Stimulated activated CD8-positive, alpha-beta memory T cell treated with anti-CD3 and anti-CD28 coated beads, Interleukin-4, amount 100 ng/mL, for 24 hours (primary cell): Measurements from ENCODE around the gene IRAK1.
A peak's percentile ranks its signal among the peaks of the same experiment; 100 is the strongest.

Source experiments
- DNase-seq: peaks from one replicate; pipeline ENCODE4 v3.0.0-alpha.2; 2020; ENCODE audit warnings: low read depth

Gene IRAK1

DNA sequence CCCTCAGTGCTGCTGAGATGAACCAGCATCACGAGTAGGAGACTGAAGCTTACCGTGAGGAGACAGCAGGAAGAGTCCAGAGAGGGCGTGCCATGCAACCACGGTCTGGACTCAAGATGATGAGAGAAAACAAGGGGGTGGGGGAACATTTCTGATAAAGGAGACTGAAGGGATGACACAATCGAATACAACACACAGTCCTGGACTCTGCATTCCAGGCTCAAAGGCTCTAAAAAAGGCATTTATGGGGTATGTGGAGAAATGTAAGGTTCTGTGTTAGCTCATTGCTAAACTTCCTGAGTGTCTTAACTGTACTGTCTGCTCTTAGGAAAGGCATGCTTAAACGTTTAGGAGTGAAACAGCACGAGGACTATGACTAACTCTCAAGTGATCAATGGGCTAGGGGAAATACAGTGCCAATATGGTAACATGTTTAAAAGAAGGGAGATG is 20.6 kb upstream of the IRAK1 start:
- DNase-seq, result no peak

DNA sequence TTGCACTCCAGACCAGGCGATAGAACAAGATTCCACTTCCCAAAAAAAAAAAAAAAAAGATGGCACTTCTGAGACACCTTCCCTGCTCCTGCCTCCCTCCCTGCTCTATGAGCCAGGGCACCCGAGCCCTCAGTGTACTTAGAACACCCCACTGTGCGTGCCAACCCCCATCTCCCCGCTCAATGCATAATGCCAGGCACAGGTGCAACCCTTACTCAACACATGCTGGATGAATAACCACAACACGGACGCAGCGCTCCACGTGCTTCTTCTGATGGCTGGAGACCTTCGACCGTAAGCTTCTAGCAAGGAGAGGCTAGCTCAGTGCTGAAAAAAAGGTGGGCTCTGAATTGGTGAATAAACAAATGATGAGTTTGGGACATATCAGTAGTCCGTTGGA is 19.9 kb upstream of the IRAK1 start:
- DNase-seq, result no peak

DNA sequence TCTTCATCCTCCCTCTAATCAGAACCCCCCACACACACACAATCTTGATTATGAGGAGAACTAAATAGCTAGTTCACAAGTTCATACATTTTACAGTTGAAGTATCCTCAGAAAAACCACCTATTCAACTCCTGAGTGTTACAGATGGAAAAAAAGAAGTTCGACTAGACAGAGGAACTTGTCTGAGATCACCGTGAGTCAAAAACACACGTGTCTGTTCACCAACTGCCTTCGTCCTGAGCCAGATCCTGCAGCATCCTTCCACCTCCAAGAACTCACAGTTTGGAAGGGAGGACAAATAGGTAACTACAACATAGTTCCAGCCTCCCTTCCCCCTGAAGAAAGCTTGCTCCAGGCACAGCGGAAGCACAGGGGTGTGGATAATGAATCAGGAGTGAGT is 19.0 kb upstream of the IRAK1 start:
- no peak for DNase-seq

DNA sequence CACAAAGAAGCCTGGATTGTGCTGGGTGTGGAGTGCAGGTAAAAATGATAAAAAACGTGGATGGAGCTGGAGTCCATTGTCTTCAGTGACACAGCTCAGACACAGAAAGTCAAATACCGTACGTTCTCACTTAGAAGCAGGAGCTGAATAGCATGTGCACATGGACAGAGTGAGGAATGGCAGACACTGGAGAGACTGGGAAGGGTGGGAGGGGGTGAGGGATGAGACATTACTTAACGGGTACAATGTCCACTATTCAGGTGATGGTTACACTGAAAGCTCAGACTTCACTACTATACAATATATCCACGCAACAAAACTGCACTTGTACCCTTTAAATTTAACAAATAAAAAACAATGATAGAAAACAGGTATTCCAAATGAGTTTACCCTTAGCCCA is 18.1 kb upstream of the IRAK1 start:
- DNase-seq, result no peak

DNA sequence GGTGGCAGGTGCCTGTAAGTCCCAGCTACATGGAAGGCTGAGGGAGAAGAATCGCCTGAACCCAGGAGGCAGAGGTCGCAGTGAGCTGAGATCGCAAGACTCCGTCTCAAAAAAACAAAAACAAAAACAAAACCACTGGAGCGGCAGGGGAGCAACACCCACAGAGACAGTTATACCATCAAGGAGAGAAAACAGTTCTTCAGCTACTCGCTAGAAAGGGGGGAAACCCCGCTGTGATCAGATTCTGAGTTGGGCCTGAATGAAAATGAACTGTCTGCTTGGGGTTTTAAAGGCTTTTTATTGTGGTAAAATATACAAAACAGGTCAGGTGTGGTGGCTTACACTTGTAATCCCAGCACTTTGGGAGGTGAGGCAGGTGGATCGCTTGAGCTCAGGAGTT is 16.8 kb upstream of the IRAK1 start:
- DNase-seq, result no peak

DNA sequence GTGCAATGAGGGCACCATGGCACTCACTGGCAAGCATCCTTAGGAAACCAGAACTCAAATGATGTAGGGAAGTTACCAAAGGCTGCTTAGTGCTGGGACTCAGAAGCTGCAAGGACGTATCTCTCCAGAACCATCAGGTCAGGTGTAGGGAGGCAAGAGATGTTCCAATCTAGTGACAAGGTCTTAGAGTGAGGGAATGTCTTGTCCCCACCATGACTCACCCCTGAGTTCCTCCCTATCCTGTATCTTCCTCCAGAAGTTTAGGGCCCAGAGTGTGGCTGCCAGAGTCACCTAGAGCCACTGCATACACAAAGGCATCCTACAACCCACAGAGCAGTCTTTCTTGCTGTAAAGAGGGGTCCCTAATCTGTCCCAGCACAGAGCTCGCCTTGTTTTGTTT is 14.1 kb upstream of the IRAK1 start:
- DNase-seq, result no peak

DNA sequence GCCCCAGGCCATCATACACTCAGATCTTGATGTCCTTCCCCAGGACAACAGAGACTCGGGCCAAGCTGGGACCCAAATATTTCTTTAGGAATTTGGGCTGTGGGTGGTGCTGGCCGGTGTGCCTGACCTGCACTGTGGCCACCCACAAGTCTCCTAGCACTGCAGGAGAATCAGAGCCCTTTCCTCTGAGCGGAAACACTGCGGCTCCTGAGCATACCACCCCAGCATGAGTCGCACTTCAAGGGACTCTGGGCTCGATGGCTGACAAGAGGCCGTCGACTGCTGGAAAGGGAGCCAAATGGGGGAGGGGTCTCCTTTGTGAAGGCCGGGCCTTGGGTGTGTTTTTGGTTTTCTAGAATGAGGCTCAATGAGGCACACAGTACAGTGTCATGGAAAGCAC is 13.0 kb upstream of the IRAK1 start:
- no peak for DNase-seq

DNA sequence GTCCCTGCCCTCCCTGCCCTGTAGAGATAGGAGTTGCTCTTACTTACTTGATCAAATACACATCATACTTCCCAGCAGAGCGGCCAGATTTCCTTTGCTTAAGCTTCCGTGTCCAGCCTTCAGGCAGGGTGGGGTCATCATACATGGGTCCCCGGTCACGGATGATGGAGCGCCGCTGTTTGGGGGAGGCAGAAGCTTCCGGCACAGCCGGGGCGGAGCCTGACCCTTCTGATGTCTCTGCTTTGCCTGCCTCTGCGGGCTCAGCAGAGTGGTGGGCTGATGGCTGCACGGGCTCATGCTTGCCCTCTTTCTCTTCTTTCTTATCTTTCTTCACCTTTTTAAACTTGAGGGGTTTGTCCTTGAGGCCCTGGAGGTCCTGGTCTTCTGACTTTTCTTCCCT is 12.5 kb upstream of the IRAK1 start:
- DNase-seq, result no peak

DNA sequence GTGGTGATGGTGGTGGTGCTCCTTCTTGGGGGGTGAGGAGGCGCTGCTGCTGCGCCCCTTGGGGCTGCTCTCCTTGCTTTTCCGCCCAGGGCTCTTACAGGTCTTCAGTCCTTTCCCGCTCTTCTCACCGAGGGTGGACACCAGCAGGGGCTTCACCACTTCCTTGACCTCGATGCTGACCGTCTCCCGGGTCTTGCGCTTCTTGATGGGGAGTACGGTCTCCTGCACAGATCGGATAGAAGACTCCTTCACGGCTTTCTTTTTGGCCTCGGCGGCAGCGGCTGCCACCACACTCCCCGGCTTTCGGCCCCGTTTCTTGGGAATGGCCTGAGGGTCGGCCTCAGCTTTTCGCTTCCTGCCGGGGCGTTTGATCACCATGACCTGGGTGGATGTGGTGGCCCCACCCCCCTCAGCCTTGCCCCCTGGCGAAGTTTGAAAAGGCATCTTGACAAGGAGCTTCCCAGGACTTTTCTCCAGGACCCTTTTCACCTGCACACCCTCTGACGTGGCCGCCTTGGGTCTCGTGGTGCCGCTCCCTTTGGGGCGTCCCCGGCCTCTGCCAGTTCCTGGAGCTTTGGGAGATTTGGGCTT is 11.1 kb upstream of the IRAK1 start:
- no peak for DNase-seq

DNA sequence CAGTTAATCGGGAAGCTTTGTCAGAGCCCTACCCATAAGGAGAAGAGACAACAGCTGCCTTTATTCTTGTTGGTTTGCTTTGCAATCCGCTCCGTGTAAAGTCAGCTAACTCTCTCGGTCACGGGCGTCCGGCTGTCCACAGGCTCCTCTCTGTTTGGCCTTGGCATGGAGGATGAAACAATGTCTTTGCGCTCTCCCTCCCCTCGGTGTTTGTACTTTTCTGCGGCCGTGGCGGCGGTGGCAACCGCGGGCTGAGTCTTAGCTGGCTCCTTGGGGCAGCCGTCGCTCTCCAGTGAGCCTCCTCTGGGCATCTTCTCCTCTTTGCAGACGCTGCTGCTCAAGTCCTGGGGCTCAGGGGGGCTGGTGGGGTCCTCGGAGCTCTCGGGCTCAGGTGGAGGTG is 10.6 kb upstream of the IRAK1 start:
- no peak for DNase-seq

DNA sequence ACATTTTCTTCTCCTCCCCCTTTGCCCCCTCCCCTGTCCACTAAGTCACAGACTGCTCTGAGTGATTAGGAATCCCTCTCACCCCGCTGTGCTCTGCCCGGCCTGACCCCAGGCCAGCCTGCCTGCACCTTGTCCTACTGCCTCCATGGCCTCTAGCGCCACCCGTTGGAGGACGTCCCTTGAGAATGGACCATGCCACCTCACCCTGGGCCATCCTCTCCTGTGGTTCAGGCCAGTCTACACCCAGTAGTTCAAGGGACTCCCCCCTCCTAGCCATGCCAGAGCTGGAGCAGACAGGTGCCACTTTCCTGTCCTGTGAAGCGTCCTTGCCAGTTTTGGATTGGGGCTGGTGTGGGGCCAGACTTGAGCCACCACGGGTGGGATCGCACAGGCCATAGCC is 9.7 kb upstream of the IRAK1 start:
- no peak for DNase-seq

DNA sequence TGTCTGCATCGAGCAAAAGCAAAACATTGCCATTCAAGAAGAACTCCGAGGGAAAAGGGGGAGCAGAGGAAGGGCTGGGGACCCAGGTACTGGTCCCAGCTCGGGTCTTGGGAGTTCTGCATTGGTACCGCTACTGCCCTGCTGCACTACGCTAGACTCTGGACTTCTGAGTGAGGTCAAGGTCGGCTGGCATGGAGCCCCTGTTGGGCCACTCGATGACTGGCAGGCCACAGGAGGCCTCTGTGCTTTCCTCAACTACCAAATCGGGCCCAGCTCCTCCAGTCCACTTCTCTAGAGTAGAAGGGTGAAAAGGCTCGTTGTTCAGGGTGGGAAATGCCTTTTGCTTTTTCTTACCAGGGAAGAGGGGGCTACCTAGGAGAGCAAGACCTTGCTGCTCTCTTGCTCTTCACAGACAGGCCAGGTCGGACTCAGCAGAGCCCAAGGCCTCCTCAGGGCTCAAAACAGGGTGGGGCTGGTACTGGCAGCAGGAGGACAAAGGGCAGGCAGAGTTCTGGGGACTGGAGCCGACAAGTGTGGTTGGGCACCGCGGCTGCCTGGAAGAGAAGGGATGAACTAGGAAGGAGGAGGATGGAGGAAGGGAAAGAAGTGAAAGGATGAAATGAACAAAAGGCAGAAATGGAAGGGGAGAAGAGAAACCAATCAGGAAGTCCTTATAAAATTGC is 8.9 kb upstream of the IRAK1 start:
- no peak for DNase-seq

DNA sequence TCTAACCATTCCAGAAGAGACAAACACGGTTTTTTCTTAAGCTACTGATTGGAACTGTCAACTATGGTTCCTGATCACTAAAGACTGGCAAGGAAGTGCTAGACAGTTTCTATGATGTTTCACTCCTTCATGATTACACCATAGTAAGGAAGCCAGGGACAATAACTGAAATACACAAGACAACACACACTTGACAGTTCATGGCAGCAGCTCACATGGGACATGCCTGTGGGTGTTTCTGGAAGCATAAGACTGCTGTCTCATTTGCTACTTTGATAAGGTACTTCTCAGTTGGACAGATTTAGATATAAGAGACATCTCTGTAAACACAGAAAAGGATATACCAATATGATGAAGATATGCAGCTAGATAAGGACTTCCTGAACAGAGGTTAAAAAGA is 8.3 kb upstream of the IRAK1 start:
- no peak for DNase-seq

DNA sequence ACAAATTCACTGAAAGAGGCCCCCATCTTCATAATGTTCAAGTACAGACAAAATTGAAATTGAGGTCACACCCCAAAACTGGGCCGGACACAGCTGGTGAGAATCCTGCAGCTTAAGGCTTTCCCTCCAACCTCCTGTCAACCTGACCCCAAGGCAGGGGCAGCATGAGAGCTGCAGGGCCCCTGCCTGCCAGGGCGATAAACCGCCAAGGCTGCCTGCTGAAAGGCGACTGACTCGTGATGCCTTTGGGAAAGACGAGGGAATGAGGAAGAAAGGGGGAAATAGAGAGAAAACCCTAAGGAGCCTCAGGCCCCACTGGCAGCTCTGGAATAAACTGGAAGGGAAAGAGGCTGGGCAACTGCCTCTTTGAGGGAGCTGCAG is 7.3 kb upstream of the IRAK1 start:
- no peak for DNase-seq

DNA sequence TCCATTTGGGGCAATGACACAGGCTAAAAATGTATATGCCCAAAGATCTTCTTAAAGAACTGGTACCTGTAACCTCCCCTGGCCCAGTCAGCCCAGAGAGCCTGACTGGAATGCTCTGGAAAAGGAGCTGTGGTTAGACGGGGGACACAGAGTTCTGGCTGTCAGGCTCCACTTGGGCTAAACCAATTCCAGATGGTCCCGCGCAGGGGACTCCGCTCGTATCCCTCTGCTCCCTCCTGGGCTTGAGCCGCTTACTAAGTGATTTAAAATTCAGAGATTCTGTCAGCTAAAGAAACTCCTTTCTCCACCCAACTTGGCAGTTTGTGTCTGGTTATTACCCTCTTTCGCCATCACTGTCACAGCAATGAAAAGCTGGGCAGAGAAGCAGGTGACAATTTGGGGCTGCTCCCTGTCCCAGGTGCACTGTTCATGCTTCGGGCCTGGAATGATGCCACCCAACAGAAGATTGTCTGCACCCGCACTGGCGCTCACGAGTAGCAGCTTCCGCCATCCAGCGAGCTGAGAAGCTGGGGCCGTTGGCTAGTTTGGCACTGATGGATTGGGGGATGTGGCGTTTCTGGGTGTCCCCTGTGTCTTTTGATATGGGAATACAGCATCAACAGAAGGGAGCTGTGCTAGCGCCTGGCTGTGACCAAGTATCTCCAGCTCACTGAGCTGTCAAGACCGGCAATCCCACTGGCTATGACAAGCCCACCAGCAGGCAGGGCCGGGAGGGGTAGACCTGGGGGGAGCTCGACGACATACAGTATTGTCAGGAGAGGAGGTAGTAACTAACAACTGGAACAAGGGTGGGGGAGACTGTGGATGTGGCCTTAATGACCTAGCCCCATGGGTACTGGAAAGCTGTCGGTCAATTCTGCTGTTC is 6.7 kb upstream of the IRAK1 start:
- no peak for DNase-seq

DNA sequence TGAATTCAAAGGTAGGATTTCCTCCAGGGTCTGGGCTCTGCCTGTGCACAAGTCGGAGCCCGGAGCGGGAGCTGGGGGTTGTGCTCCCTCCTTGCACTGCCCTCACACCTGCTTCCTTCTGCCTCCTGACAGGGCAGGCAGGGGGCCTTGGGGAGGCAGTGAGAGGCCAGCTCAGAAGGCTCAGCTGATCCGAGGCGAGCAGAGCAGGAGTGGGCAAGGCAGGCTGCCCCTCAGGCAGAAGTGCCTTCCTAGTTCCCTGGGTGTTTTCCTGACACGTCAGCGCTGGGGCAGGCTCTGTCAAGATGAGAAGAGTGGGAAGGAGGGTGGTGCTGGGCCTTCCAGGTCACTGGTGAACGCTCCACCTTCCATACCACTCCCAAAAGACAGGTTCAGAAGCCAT is 5.5 kb upstream of the IRAK1 start:
- DNase-seq, result no peak

DNA sequence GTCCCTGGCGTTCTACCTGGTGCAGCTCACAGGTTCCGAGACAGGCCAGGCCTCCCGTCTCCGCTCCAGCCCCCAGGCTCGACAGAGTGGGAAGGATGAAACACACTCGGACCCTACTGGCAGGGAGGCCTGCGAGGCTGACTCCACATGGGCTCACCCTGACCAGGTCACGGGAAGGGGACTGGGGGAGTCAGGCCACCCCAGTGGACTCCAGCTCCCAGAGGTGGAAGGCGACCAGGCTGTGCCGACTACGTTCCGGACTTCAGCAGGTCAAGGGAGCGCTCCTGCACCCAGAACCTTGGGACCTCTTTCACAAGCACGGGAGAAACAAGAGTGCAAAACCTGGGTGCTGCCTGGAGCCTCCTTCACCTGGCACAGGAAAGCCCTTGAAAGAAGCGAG is 4.6 kb upstream of the IRAK1 start:
- DNase-seq, result no peak

DNA sequence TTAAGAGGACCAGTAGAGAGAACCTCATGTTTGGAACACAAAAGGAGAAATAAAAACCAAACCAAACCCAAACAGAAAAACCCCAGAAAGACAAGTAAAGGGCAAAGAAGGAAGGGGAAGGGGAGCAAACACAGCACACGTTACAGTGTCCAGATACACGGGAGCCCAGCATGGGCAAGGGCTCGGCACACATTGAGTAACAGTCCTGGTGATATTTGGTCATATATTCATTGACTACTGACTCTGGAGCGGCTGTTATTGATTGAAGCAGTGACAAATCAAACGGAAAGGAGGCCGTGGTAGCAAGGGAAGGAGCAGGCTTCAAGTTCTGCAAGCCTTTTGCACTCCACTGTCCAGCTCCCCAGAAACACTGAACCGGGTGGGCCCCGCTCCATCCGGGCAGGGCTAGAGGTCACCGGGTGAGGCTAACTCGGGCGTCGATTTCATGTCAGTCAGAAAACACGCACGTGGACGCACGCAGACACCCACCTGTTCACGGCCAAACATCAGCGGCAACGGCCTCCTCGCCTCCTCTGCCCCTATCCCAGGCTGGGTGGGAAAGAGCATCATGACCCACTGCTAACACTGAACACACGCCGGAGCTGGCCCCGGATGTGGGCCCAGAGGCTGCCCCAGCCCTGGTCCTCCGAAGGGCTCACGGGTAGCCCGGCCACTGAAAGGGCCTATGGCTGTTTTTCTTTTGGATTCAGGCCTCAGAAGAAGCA is 3.7 kb upstream of the IRAK1 start:
- no peak for DNase-seq

DNA sequence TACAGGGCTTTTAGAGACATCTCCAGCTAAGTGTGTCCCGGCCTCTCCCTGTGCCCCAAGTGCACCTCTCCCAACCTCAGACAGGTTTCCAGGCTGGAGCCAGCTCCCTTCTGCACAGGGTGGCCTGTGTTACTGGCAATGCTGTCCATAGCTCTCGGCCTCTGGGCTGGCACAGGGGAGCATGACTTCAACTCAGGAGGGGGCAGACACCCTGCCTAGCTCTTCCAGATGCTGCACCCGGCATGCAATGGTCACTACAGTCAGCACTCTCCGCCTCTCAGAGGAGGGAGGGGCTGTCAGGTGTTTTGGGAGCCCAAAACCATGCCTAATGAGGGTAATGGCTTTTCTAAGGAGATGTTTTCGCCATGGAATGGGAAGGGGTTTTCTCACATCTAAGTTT is 2.4 kb upstream of the IRAK1 start:
- DNase-seq, result no peak

DNA sequence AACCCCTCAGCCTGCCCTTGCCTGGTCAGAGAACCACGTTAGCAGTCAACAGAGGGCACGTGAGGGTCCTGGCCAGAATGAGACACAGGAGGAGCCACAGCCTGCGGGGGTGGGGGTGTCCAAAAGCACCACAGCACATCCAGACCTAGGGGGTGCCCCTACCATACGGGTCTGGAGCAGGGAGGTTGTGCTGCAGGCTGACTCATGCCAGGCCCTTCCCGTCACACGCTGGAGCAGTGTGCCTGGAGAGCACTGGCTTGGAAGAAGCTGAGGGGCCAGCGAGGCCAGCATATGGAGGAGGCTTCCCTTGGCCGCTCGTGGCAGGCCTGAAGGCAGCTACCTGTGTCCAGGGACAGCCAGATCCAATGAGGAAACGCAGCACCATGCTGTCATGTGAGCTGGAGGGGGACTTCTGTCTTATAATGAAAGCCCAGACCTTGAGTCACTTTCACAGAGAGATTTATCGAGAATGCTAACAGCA is 1.5 kb upstream of the IRAK1 start:
- no peak for DNase-seq

DNA sequence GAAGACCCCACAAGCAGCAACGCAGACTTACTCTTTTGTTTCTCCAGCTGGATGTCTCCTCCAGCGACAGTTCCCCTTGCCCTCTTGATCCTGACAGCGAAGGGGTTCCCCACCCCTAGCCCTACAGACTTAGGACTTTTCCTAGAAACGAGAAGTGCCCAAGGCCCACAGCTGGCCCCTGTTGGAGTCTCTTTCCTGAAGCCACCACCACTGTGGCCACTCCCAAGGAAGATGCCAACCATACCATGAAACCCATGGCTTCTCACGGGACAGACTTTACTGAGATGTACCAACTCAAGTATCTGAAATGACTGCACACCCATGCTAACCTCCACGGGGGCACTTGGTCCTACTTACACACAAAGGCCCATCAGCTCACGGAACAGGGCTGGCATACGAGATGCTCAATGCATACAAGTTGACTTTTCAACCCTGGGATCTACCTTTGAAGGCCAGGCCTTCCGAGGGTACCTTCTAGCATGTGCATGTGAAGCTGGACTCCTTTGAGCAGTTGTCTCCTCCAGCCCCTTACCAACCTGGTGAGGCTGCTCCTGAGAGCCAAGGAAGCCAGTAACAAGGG is 924 bp upstream of the IRAK1 start:
- no peak for DNase-seq

DNA sequence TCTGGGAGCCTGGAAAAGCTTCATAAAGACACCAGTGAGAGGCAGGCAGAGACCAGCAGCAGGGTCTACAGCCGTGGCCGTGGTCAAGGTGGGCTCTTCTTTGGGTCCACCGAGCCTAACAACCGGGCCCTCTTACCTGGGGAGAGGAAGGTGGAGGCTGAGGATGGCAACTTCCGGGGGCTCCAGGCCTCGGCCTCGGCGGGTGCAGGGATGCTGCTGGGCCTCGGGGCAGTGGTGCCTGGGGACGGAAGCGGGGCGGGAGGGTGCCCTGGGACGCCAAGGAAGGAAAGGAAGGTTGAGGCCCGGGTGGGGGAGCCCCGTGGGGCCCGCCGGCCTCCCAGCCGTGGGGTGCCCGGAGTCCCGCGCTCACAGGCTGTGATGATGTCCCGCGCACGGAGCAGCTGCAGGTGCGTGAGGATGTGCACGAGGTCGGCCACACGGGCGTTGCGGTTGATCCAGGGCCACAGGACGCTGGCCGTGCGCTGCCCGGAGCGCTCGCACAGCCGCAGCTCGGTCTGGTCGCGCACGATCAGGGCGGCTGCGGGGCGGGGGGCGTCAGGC is 561 bp downstream of the IRAK1 start:
- peak; percentile 11 for DNase-seq
